SK-N-MC (cell line): Measurements from ENCODE around the gene NKX2-3.

Source experiments
- EZH2 ChIP-seq: fragments of 200-600 bp; sonication (generic); IDR thresholded peaks from one replicate; pipeline ENCODE4 v1.6.1; 2017; ENCODE audit warnings: antibody characterized with exemption
- FOXP2 ChIP-seq: optimal IDR thresholded peaks from 2 replicates; pipeline ENCODE3; 2011; ENCODE audit warnings: mild to moderate bottlenecking, moderate library complexity; ENCODE audit not compliant: insufficient read depth; ENCODE audit errors: extremely low read length, control extremely low read depth
- POLR2AphosphoS5 ChIP-seq: IDR thresholded peaks from 2 replicates; pipeline ENCODE4 v1.6.1; 2012; ENCODE audit warnings: mild to moderate bottlenecking, low read depth, low read length, borderline replicate concordance

DNA sequence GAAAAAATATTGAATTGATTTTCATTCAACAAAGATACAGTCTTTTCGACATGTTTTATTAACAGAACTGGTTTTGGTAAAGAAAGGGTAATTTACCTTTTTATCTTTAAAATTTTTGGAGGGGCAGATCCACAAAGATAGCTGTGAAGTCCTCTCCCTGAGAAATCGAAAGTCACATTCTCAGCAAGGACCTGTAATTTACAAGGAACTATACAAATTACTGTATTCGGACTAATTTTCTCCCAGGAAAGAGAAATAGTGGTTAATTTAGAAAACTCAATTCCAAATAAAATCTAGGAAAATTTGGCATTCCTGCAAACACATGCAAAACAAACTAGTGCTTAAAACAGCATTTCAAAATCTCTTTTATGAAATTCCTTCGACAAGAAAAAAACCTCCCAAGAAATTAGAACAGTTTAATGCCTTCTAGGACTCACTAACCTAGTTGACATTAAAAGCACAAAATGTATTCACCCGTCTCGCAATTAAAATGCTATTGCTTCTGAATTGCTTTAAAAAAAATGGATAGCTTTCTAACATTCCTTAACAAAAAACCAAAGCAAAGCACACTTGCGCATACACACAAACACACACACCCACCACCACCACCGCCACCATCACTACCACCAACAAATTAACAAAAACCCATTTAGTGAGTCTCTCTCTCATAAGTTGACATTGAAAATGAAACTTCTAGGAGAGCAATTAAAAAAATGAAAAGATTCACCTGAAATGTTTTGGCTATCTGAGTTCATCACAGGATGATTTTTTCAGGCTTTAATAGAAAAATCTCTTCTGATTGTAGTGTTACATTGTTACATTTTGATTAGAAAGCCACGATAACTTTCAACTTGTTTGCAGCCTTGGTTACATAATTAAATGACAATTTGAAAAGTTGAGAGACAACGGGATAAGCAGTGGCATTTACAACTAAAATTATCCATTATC is 4.0 kb upstream of the NKX2-3 start:
- TF ChIP-seq EZH2 (no peak), POLR2AphosphoS5 (no peak), FOXP2 (no peak)
